Vagina (tissue), 2 donors: ENCODE results near the gene VAMP1.

Source experiments
- POLR2A ChIP-seq, 2 donors: fragments of 450-650 bp; IDR thresholded peaks; one replicate each; pipeline ENCODE4 v1.6.1; 2017; ENCODE audit warnings: antibody characterized with exemption in 2 of 2, mild to moderate bottlenecking in 2 of 2, moderate library complexity in 2 of 2
- POLR2AphosphoS5 ChIP-seq, 2 donors: sonication (generic); formaldehyde crosslinking; IDR thresholded peaks; one replicate each; pipeline ENCODE4 v1.9.0; 2017; ENCODE audit warnings: antibody characterized with exemption in 2 of 2, mild to moderate bottlenecking in 2 of 2, low read depth in 1 of 2; ENCODE audit not compliant: insufficient read depth in 1 of 2
- TF ChIP-seq, protein P1 (sequence below), 3 experiments: fragments of 450-650 bp in 2 of 3; fragments of 200-600 bp in 1 of 3; sonication (generic) in 1 of 3; IDR thresholded peaks; one replicate each; pipeline ENCODE4 v1.5.1; 2017 to 2019; ENCODE audit warnings: antibody characterized with exemption in 3 of 3, mild to moderate bottlenecking in 2 of 3, moderate library complexity in 2 of 3

DNA sequence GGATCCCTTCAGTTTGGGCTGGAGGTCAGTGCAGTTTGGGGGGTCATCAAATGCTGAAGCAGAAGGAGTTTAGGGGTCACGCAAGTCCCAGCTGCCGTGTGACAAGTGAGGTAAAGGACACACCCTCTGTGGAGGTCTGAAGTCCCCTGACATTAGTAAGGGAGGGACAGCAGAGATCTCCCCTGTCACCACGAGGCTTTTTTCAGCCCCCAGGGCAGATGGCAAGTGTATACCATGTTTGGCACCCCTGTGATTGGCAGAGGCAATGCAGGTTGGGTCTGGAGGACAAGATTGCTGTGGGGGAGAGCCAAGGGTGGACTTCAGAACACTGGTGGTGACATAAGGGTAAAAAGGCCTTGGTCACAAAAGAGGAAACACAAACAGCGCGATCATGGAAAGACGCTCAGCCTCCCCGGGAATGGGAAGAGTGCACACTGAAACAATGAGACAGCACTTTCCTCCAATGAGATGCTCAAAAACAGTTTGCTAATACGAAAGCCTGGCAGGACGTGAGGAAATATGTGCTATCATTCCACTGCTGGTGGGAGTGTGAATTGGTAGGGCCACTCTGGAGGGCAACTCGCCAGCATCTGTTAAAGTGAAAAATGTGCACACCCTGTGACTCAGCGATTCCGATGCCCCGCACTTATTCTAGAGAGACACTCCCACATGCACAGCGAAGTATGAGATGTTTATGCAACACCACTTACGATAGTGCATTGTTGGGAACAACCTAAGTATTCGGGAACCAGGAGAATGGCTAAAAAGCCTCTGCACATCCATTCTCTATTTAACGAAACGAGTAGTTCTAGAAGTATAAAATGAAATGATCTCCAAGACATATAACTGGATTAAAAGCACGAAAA is 40.1 kb downstream of the VAMP1 start:
- TF ChIP-seq, protein P1, sequence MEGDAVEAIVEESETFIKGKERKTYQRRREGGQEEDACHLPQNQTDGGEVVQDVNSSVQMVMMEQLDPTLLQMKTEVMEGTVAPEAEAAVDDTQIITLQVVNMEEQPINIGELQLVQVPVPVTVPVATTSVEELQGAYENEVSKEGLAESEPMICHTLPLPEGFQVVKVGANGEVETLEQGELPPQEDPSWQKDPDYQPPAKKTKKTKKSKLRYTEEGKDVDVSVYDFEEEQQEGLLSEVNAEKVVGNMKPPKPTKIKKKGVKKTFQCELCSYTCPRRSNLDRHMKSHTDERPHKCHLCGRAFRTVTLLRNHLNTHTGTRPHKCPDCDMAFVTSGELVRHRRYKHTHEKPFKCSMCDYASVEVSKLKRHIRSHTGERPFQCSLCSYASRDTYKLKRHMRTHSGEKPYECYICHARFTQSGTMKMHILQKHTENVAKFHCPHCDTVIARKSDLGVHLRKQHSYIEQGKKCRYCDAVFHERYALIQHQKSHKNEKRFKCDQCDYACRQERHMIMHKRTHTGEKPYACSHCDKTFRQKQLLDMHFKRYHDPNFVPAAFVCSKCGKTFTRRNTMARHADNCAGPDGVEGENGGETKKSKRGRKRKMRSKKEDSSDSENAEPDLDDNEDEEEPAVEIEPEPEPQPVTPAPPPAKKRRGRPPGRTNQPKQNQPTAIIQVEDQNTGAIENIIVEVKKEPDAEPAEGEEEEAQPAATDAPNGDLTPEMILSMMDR (IDR thresholded peaks at IDR 0.05) = peak in 1 of 3 experiments; percentile 13
- no peak for TF ChIP-seq POLR2A (IDR thresholded peaks at IDR 0.05)
- peak; percentile 48 to 88 for TF ChIP-seq POLR2AphosphoS5 (IDR thresholded peaks at IDR 0.05; ENCODE audit: insufficient read depth in 1 of 2, low read depth in 1 of 2)
